Caco-2 (cell line): ENCODE data around the gene ARL4A. TPM values are rescaled to one million over a fixed set of nuclear protein-coding genes. Genes with fewer than 3 reads are reported as not detected.

Source experiments
- BruUV-seq: library from RNA; stranded (reverse); fragments of 400-500 nt; replicated peaks from 2 replicates; lab custom pipeline; 2021; lab: Mats Ljungman, UMichigan
- CTCF ChIA-PET: fragments of 300-600 bp; sonication (Branson Sonifier 250); formaldehyde crosslinking; loops from one replicate; lab custom pipeline; 2022; ENCODE audit warnings: antibody characterized with exemption; lab: Charles Lee
- POLR2A ChIA-PET: fragments of 300-600 bp; sonication (Branson Sonifier 250); formaldehyde crosslinking; loops from one replicate; lab custom pipeline; 2022; ENCODE audit warnings: antibody characterized with exemption; lab: Charles Lee
- DNase-seq, 2 experiments: peaks; one replicate each; pipeline versions ENCODE4 v3.0.0 to v3.0.0-alpha.2; 2020 to 2022
- H3K27me3 ChIP-seq: replicated peaks from 2 replicates; pipeline ENCODE4 v1.6.0; 2011; ENCODE audit warnings: low read length; ENCODE audit not compliant: control insufficient read depth, insufficient read depth
- H3K36me3 ChIP-seq: 2 replicates; pipeline ENCODE4 v1.5.1; 2011; ENCODE audit warnings: low read length; ENCODE audit not compliant: control insufficient read depth, insufficient read depth
- H3K4me1 ChIP-seq: fragments of 250-450 bp; sonication (Bioruptor Pico); 2 replicates; pipeline ENCODE4 v1.5.1; 2020; ENCODE audit warnings: mild to moderate bottlenecking
- H3K4me3 ChIP-seq: 2 replicates; pipeline ENCODE4 v1.5.1; 2011; ENCODE audit warnings: low read depth, mild to moderate bottlenecking, control low read depth, low read length
- H3K9me3 ChIP-seq: fragments of 250-450 bp; sonication (Bioruptor Pico); 2 replicates; pipeline ENCODE4 v1.5.1; 2020; ENCODE audit warnings: mild to moderate bottlenecking, moderate library complexity
- H3K27ac Mint-ChIP-seq: one replicate; pipeline ENCODE4 v1.8.0; 2022; ENCODE audit warnings: mixed read lengths; ENCODE audit not compliant: unreplicated experiment
- H3K27me3 Mint-ChIP-seq: one replicate; pipeline ENCODE4 v1.8.0; 2022; ENCODE audit warnings: mixed read lengths; ENCODE audit not compliant: insufficient read depth, unreplicated experiment
- H3K36me3 Mint-ChIP-seq: one replicate; pipeline ENCODE4 v1.8.0; 2022; ENCODE audit warnings: mild to moderate bottlenecking, mixed read lengths; ENCODE audit not compliant: insufficient read depth, unreplicated experiment
- H3K4me1 Mint-ChIP-seq: one replicate; pipeline ENCODE4 v1.8.0; 2022; ENCODE audit warnings: low read depth, mixed read lengths; ENCODE audit not compliant: unreplicated experiment
- H3K4me3 Mint-ChIP-seq: one replicate; pipeline ENCODE4 v1.8.0; 2022; ENCODE audit warnings: mild to moderate bottlenecking, moderate library complexity, mixed read lengths; ENCODE audit not compliant: unreplicated experiment
- H3K9me3 Mint-ChIP-seq: one replicate; pipeline ENCODE4 v1.8.0; 2022; ENCODE audit warnings: mixed read lengths; ENCODE audit not compliant: unreplicated experiment
- intact Hi-C: fragments of 100-400 bp; cut with micrococcal nuclease; formaldehyde crosslinking; loops from one replicate; pipeline ENCODE4 v1.10.0; 2022; ENCODE audit not compliant: unreplicated experiment
- total RNA-seq: library from RNA; stranded (reverse); gene quantifications from 2 replicates; pipeline ENCODE4 v1.2.3, GENCODE V29; 2022
- TF ChIP-seq, protein P1 (sequence below), 2 experiments: fragments of 200-600 bp in 1 of 2; IDR thresholded peaks; 1 replicate in 1 of 2; 2 replicates in 1 of 2; pipeline versions ENCODE4 v1.5.1 to v1.8.0; 2011 to 2022; ENCODE audit warnings: antibody characterized with exemption in 1 of 2, control low read depth in 1 of 2, inconsistent platforms in 1 of 2, low read depth in 1 of 2, low read length in 1 of 2, mild to moderate bottlenecking in 1 of 2, moderate library complexity in 1 of 2; ENCODE audit not compliant: insufficient read depth in 1 of 2, severe bottlenecking in 1 of 2, unreplicated experiment in 1 of 2

ARL4A gene
- total RNA-seq, 1 experiment from 2014 or later, result 40.6 TPM

DNA sequence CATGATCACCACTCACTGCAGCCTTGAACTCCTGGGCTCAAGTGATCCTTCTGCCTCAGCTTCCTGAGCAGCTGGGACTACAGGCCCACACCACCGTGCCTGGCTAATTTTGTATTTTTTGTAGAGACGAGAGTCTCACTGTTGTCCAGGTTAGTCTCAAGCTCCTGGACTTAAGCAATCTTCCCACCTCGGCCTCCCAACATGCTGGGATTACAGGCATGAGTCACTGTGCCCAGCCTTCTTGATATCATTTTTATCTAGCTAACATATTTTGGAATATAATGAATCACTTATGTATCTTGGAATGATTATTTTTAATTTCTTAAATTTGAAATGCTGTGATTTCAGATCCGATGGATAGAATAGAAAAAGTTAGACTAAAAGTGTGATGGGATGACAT, 18.4 kb downstream of the ARL4A start:
- Histone ChIP-seq H3K4me3 (no peak overlapping the region), H3K4me1 (peaks cover 7% of the 10 kb centered on the region; the same call in 1 of the 2 replicates), H3K27me3 (no peaks in the 10 kb centered on the region), H3K36me3 (no peaks in the 10 kb centered on the region), H3K9me3 (peaks cover 12% of the 10 kb centered on the region)
- TF ChIP-seq, protein P1, sequence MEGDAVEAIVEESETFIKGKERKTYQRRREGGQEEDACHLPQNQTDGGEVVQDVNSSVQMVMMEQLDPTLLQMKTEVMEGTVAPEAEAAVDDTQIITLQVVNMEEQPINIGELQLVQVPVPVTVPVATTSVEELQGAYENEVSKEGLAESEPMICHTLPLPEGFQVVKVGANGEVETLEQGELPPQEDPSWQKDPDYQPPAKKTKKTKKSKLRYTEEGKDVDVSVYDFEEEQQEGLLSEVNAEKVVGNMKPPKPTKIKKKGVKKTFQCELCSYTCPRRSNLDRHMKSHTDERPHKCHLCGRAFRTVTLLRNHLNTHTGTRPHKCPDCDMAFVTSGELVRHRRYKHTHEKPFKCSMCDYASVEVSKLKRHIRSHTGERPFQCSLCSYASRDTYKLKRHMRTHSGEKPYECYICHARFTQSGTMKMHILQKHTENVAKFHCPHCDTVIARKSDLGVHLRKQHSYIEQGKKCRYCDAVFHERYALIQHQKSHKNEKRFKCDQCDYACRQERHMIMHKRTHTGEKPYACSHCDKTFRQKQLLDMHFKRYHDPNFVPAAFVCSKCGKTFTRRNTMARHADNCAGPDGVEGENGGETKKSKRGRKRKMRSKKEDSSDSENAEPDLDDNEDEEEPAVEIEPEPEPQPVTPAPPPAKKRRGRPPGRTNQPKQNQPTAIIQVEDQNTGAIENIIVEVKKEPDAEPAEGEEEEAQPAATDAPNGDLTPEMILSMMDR (IDR thresholded peaks at IDR 0.05; ENCODE audit: insufficient read depth in 1 of 2, low read depth in 1 of 2, low read length in 1 of 2, severe bottlenecking in 1 of 2, unreplicated experiment in 1 of 2), result no peak
- Mint-ChIP-seq H3K27me3 (no peaks in the 10 kb centered on the region), H3K4me3 (no peak overlapping the region), H3K4me1 (peaks cover 7% of the 10 kb centered on the region), H3K9me3 (peaks cover 11% of the 10 kb centered on the region), H3K36me3 (no peaks in the 10 kb centered on the region), H3K27ac (no peak overlapping the region)
- no TSS peak for BruUV-seq
- DNase-seq, result no peak
- intact Hi-C loops, result no loop called here
- POLR2A ChIA-PET, result no interaction called here
- CTCF ChIA-PET, result no interaction called here

DNA sequence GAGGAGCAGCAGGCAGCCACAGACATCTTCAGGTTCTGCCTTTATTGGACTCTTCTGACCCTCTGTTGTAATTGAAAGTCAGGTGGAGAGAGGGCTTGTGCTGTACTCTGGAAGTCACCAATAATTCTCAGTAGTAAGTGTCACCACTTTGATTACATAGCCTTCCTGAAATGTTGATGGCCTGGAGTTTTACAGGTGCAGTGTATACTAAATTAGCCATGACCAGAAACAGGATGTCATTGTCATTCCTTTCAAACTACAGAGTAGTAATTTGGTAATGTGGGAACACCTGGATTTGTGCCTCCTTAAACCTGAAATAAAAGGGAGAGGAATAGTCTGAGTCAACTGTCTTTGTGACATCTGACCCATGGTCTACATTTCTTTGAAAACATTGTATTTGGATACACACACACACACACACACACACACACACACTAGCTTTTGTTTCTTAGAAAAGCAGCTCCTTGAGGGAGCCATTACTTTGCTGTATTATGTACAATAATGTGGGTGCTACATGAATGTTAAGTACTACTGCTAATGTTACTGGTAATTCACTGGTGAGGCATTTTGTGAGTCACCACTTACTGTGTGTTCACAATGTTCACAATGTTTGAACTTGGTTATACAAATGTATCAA, 19.6 kb downstream of the ARL4A start:
- Histone ChIP-seq H3K9me3 (peaks cover under 1% of the 10 kb centered on the region), H3K27me3 (no peaks in the 10 kb centered on the region), H3K4me3 (no peak overlapping the region), H3K36me3 (no peaks in the 10 kb centered on the region), H3K4me1 (peaks cover 9% of the 10 kb centered on the region; the same call in 1 of the 2 replicates)
- Mint-ChIP-seq H3K9me3 (no peaks in the 10 kb centered on the region), H3K27me3 (no peaks in the 10 kb centered on the region), H3K27ac (no peak overlapping the region), H3K36me3 (no peaks in the 10 kb centered on the region), H3K4me1 (peaks cover 7% of the 10 kb centered on the region), H3K4me3 (no peak overlapping the region)
- CTCF ChIA-PET, result no interaction called here
- DNase-seq, result no peak
- TF ChIP-seq, protein P1 (IDR thresholded peaks at IDR 0.05; ENCODE audit: insufficient read depth in 1 of 2, low read depth in 1 of 2, low read length in 1 of 2, severe bottlenecking in 1 of 2, unreplicated experiment in 1 of 2), result no peak
- POLR2A ChIA-PET, result no interaction called here
- no TSS peak for BruUV-seq
- intact Hi-C loops, result no loop called here

DNA sequence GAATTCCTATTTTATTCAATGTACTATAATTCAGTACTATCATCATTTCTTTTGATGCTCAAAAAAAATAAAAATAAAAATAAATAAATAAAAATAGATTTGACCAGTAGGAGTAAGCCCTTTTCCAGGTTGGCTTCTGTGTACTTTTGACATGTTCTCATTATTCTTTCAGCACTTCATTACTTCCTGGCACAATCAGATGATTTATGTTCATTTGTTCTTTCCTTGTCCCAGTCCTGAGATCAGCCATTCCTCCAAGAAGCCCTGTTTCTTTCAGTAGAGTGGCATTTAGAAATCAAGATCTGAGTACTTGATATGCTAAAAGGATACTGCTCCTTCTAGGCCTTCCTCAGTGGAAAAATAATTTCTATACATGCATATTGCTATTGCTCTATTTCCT, 20.9 kb downstream of the ARL4A start:
- no TSS peak for BruUV-seq
- peaks cover 7% of the 10 kb centered on the region for H3K4me1 Mint-ChIP-seq
- H3K9me3 Mint-ChIP-seq, result no peaks in the 10 kb centered on the region
- POLR2A ChIA-PET, result no interaction called here
- no peaks in the 10 kb centered on the region for H3K27me3 ChIP-seq
- no peaks in the 10 kb centered on the region for H3K36me3 ChIP-seq
- intact Hi-C loops, result no loop called here
- no peak overlapping the region for H3K27ac Mint-ChIP-seq
- no peaks in the 10 kb centered on the region for H3K36me3 Mint-ChIP-seq
- H3K27me3 Mint-ChIP-seq, result no peaks in the 10 kb centered on the region
- H3K4me3 ChIP-seq, result no peak overlapping the region
- no peaks in the 10 kb centered on the region for H3K9me3 ChIP-seq
- CTCF ChIA-PET, result no interaction called here
- no peak overlapping the region for H3K4me3 Mint-ChIP-seq
- H3K4me1 ChIP-seq, result peaks cover 15% of the 10 kb centered on the region
- TF ChIP-seq, protein P1 (IDR thresholded peaks at IDR 0.05; ENCODE audit: insufficient read depth in 1 of 2, low read depth in 1 of 2, low read length in 1 of 2, severe bottlenecking in 1 of 2, unreplicated experiment in 1 of 2), result no peak
- no peak for DNase-seq
